ENCODE data around the gene PDLIM1. TPM values are rescaled to one million over a fixed set of nuclear protein-coding genes. Genes with fewer than 3 reads are reported as not detected.

The PDLIM1 gene
- total and polyA plus RNA-seq, 2 of the 13 experiments (the other 11 are each of a cell fraction or from before 2014, with no cell fraction given): 119 to 123 TPM

DNA sequence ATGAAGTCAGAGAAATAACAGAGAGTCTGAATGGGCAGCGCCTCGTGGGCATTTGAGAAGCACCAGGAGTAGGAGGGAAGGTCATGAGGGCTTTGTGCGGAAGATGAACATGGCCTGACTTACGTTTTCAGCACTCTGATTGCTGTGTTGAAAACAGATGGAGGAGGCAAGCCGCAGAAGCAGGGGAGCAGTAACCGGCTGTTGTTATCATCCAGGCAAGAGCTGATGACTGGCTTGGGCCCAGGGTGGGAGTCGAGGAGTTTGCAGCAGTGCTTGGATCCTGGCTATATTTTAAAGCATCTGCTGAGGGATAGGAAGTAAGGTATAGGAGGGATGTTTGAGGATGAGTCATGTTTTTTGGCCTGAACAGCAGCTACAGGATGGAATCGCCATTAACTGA is 12.7 kb upstream of the PDLIM1 start (continued):
- TF ChIP-seq, protein P1, sequence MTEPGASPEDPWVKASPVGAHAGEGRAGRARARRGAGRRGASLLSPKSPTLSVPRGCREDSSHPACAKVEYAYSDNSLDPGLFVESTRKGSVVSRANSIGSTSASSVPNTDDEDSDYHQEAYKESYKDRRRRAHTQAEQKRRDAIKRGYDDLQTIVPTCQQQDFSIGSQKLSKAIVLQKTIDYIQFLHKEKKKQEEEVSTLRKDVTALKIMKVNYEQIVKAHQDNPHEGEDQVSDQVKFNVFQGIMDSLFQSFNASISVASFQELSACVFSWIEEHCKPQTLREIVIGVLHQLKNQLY (CRISPR knock-in tag; IDR thresholded peaks at IDR 0.05): no peak
- TF ChIP-seq ZNF772 (CRISPR knock-in tag; IDR thresholded peaks at IDR 0.05) (no peak), ZNF546 (CRISPR knock-in tag; conservative IDR thresholded peaks at IDR 0.05) (no peak), HHEX (CRISPR knock-in tag; IDR thresholded peaks at IDR 0.05) (no peak)
- TF ChIP-seq, protein P2, sequence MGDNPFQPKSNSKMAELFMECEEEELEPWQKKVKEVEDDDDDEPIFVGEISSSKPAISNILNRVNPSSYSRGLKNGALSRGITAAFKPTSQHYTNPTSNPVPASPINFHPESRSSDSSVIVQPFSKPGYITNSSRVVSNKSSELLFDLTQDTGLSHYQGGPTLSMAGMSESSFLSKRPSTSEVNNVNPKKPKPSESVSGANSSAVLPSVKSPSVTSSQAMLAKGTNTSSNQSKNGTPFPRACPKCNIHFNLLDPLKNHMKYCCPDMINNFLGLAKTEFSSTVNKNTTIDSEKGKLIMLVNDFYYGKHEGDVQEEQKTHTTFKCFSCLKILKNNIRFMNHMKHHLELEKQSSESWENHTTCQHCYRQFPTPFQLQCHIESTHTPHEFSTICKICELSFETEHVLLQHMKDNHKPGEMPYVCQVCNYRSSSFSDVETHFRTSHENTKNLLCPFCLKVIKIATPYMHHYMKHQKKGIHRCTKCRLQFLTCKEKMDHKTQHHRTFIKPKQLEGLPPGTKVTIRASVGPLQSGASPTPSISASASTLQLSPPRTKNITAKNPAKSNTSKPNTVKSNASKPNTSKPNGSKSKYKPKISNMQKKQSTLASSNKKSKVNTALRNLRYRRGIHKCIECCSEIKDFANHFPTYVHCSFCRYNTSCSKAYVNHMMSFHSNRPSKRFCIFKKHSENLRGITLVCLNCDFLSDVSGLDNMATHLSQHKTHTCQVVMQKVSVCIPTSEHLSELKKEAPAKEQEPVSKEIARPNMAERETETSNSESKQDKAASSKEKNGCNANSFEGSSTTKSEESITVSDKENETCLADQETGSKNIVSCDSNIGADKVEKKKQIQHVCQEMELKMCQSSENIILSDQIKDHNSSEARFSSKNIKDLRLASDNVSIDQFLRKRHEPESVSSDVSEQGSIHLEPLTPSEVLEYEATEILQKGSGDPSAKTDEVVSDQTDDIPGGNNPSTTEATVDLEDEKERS (CRISPR knock-in tag; IDR thresholded peaks at IDR 0.05): no peak

DNA sequence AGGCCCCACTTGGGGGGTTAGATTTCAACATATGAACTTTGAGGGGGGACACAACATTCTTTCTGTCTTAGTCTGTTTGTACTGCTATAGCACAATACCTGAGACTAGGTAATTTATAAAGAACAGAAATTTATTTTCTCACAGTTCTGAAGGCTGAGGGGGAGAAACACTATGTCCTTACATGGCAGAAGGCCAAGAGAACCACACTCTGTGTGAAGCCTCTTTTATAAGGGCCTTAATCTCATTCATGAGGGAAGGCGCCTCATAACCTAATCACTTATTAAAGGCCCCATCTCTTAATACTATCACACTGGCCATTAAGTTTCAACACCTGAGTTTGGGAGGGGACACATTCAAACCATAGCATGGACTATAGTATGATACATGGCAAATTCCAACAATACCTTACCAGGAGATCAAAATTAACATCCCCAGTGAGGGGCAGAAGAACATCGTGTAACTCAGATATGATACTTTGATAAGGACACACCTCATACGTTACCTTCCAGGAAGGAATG is 9.3 kb upstream of the PDLIM1 start:
- Histone ChIP-seq H3K36me3 (replicated peaks in 1 of 2; ENCODE audit: control insufficient read depth in 1 of 2, insufficient read depth in 2 of 2, low read length in 2 of 2) (no peaks in the 10 kb centered on the region), H4K20me1 (ENCODE audit: insufficient read depth, low read length) (no peaks in the 10 kb centered on the region), H3K4me1 (ENCODE audit: insufficient read depth, low read length) (peaks cover 17% of the 10 kb centered on the region), H3K9me3 (ENCODE audit: low read length) (no peaks in the 10 kb centered on the region), H3K4me3 (replicated peaks in 1 of 3; ENCODE audit: insufficient read depth in 1 of 3, low read depth in 2 of 3, low read length in 3 of 3) (no peak overlapping the region), H3K27ac (ENCODE audit: extremely low read length, insufficient read depth, low read length) (no peak overlapping the region), H3K9ac (ENCODE audit: insufficient read depth, low read depth, low read length) (no peak overlapping the region), H2AFZ (ENCODE audit: low read length) (no peak overlapping the region), H3K4me2 (ENCODE audit: low read depth, low read length) (no peak overlapping the region), H3K27me3 (ENCODE audit: control insufficient read depth in 1 of 2, insufficient read depth in 2 of 2, low read length in 2 of 2) (no peaks in the 10 kb centered on the region), H3K79me2 (ENCODE audit: insufficient read depth, low read length) (no peaks in the 10 kb centered on the region)
- ChIA-PET CTCF (ENCODE audit: low intra/inter-chr PET ratio, low total read pairs) (no interaction called here), POLR2A (no interaction called here)
- intact Hi-C loops (cut with micrococcal nuclease; ENCODE audit: unreplicated experiment): no loop called here
- in situ Hi-C loops (cut with HindIII; ENCODE audit: extremely low pct_ligation_motif_present, low pct_unique_long_range_greater_than_20kb): no loop called here
- FAIRE-seq (no peak), DNase-seq (ENCODE audit: low spot score) (no peak), ATAC-seq (no peak)
- WGBS (ENCODE audit: low lambda C conversion rate): 61% methylated on average over 3 of the region's 3 CpGs
- TF ChIP-seq NFKBIZ (CRISPR knock-in tag; IDR thresholded peaks at IDR 0.05): no peak
- TF ChIP-seq ZSCAN29 (CRISPR knock-in tag; conservative IDR thresholded peaks at IDR 0.05): no peak
- no TSS peak for BruUV-seq (replicated peaks)
